GM12873 (cell line): ENCODE measurements around the gene HPCAL1.
A peak's percentile ranks its signal among the peaks of the same experiment; 100 is the strongest.

ENCODE experiments used
- TF ChIP-seq, protein P1 (sequence below): IDR thresholded peaks from 2 replicates; pipeline ENCODE4 v1.5.1; 2012; ENCODE audit warnings: low read depth, mild to moderate bottlenecking, moderate library complexity, low read length, control low read depth; ENCODE audit not compliant: insufficient read depth; ENCODE audit errors: missing control alignments

Gene HPCAL1

DNA sequence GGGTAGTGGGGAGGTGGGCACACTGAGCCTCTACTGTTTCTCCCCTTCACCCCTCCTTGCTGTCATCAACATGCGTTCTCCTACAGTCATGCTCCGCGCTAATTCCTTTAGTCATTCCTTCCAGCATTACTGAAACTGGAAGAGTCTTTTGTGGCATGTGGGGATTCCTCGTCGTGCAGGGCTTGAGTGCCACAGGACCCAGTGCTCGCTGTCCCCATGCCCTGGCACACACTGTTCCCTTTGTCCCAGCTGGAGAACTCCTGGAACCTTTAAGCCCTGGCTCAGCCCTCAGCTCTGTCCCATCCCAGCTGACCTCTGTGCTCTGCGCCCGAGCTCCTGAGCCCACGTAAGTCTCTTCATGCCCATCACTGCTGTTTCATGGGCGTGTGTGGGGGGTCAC lies 103.3 kb downstream of the HPCAL1 start:
- TF ChIP-seq, protein P1, sequence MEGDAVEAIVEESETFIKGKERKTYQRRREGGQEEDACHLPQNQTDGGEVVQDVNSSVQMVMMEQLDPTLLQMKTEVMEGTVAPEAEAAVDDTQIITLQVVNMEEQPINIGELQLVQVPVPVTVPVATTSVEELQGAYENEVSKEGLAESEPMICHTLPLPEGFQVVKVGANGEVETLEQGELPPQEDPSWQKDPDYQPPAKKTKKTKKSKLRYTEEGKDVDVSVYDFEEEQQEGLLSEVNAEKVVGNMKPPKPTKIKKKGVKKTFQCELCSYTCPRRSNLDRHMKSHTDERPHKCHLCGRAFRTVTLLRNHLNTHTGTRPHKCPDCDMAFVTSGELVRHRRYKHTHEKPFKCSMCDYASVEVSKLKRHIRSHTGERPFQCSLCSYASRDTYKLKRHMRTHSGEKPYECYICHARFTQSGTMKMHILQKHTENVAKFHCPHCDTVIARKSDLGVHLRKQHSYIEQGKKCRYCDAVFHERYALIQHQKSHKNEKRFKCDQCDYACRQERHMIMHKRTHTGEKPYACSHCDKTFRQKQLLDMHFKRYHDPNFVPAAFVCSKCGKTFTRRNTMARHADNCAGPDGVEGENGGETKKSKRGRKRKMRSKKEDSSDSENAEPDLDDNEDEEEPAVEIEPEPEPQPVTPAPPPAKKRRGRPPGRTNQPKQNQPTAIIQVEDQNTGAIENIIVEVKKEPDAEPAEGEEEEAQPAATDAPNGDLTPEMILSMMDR: no peak

- TF ChIP-seq, protein P1: no peak
These were observed 103.9 kb downstream of the HPCAL1 start for GRCh38 chr2:10406491-10407188.

DNA sequence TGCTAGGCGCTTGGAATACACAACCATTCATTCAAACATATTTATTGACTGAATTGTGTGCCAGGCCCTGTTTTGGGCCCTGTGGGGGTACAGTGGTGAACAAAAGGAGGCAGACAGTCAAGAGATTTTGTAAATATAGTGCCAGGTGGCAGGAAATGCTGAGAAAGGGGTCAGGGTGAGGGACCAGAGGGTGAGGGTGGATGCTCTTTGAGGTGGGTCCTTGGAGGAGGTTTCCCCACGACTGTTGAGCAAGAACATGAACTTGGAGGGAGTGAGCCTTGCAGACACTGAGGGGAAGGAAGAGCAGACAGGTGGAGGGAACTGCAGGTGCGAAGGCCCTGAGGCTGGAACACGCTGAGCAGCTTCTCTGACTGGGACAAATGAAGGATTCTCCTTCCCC lies 104.7 kb downstream of the HPCAL1 start:
- TF ChIP-seq, protein P1: no peak

- TF ChIP-seq, protein P1: no peak
These were observed 105.3 kb downstream of the HPCAL1 start for GRCh38 chr2:10407841-10408648.

- TF ChIP-seq, protein P1: peak; percentile 99
These were observed 106.2 kb downstream of the HPCAL1 start for GRCh38 chr2:10408649-10409579.

- TF ChIP-seq, protein P1: no peak
These were observed 107.5 kb downstream of the HPCAL1 start for GRCh38 chr2:10410001-10410822.
